SK-N-MC (cell line): ENCODE results near the gene EXOC3L2.
"Not testable (repeated sequence)": the region's sequence is repeated elsewhere in the genome, so short reads cannot be mapped to it uniquely, and the experiment has no call there.

Experiments
- DNase-seq: peaks from one replicate; pipeline ENCODE4 v3.0.0-alpha.2; 2011; ENCODE audit warnings: low read depth, low spot score
- H3K27ac ChIP-seq: fragments of 200-600 bp; sonication (generic); 2 replicates; pipeline ENCODE4 v1.5.1; 2016; ENCODE audit warnings: mixed run types
- H3K36me3 ChIP-seq: fragments of 200-600 bp; sonication (generic); 2 replicates; pipeline ENCODE4 v1.6.1; 2017; ENCODE audit warnings: antibody characterized with exemption, low read length, mixed read lengths; ENCODE audit not compliant: insufficient read depth
- H3K4me3 ChIP-seq: fragments of 200-600 bp; sonication (generic); 2 replicates; pipeline ENCODE4 v1.5.1; 2016
- H3K9ac ChIP-seq: fragments of 200-600 bp; sonication (generic); 2 replicates; pipeline ENCODE4 v1.8.0; 2017; ENCODE audit warnings: mixed run types, mixed read lengths; ENCODE audit not compliant: insufficient read length
- H3K9me3 ChIP-seq: fragments of 200-600 bp; sonication (generic); 2 replicates; pipeline ENCODE4 v1.6.1; 2017; ENCODE audit warnings: low read depth, mild to moderate bottlenecking, antibody characterized with exemption, low read length, moderate library complexity, mixed read lengths
- EZH2 ChIP-seq: fragments of 200-600 bp; sonication (generic); IDR thresholded peaks from one replicate; pipeline ENCODE4 v1.6.1; 2017; ENCODE audit warnings: antibody characterized with exemption
- FOXP2 ChIP-seq: optimal IDR thresholded peaks from 2 replicates; pipeline ENCODE3; 2011; ENCODE audit warnings: mild to moderate bottlenecking, moderate library complexity; ENCODE audit not compliant: insufficient read depth; ENCODE audit errors: extremely low read length, control extremely low read depth
- POLR2AphosphoS5 ChIP-seq: IDR thresholded peaks from 2 replicates; pipeline ENCODE4 v1.6.1; 2012; ENCODE audit warnings: mild to moderate bottlenecking, low read depth, low read length, borderline replicate concordance

EXOC3L2 gene

DNA sequence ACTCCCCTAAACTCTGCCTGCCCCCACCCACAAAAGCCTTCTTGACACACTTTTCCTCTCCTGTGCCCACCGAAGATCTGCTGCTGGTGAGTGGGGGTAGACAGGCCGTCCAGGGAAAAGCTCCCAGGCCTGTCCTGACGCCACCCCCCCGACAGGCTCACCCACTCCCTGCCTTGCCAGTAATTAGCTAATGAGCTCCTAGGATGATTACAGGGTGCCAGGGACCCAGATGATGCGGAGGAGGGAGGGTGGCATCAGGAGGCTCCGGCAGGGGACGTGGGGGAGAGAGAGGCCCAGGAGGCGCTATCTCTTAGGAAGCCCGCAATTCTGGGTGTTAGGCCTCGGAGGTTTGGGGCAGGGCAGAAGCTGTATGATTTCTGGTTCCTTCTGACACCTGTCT is 32.9 kb upstream of the EXOC3L2 start:
- DNase-seq, result no peak
- no peak overlapping the region for H3K27ac ChIP-seq
- no peak overlapping the region for H3K9ac ChIP-seq
- H3K9me3 ChIP-seq, result no peaks in the 10 kb centered on the region
- TF ChIP-seq EZH2 (no peak), POLR2AphosphoS5 (no peak), FOXP2 (no peak)
- no peak overlapping the region for H3K4me3 ChIP-seq
- H3K36me3 ChIP-seq, result peaks cover 3% of the 10 kb centered on the region; the same call in 1 of the 2 replicates

DNA sequence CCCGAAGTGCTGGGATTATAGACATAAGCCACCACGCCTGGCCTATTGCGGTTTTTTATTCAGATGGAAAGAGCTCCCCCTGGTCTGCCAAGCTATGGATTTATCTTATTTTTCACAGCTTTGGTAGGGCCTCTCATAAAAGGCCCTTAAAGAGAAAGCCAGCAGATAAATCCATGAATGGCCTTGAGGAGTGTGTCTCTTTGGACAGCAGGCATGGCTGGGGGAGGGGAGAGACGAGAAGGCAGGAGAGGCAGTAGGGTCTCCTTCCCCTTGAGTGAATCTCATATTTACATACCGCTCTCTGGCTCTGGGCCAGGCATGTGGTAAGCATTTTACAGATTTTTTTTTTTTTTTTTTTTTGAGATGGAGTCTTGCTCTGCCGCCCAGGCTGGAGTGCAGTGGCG is 31.1 kb upstream of the EXOC3L2 start:
- H3K4me3 ChIP-seq, result peak overlapping the region; percentile 58; the same call in 1 of the 2 replicates
- TF ChIP-seq POLR2AphosphoS5 (no peak), EZH2 (no peak)
- peaks cover 5% of the 10 kb centered on the region; the same call in 1 of the 2 replicates for H3K36me3 ChIP-seq
- DNase-seq, result peak; percentile 65
- no peak overlapping the region for H3K9ac ChIP-seq
- H3K9me3 ChIP-seq, result no peaks in the 10 kb centered on the region
- peak overlapping the region; percentile 89 for H3K27ac ChIP-seq

DNA sequence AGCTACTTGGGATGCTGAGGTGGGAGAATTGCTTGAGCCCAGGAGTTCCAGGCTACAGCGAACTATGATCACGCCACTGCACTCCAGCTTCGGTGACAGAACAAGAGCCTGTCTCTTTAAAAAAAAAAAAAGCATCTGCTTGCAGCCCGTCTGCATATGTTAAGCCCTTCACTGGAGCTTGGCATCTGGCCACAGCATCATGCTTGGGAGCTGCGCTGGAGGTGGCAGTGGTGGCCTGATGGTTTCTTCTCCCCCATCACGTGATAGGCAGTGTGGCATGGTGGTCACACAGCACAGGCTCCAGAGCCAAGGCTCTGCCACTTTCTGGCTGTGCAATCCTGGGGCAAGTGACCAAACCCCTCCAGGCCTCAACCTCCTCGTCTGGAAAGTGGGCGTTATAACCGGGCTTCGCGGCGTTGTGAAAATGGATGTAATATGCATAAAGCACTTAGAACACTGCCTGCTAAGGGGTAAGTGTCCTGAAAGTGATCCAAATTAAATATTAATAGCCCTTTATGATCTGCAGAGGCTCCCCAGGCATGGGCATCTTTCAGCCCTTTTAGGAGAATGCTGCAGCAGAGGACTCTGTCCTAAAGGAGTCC is 30.3 kb upstream of the EXOC3L2 start:
- Histone ChIP-seq H3K9ac (no peak overlapping the region), H3K36me3 (peaks cover 6% of the 10 kb centered on the region; the same call in 1 of the 2 replicates), H3K4me3 (no peak overlapping the region), H3K27ac (peak overlapping the region; percentile 89; the same call in 1 of the 2 replicates), H3K9me3 (no peaks in the 10 kb centered on the region)
- DNase-seq, result no peak
- no peak for TF ChIP-seq EZH2
- peak; percentile 33; the same call in 1 of the 2 replicates for TF ChIP-seq POLR2AphosphoS5

DNA sequence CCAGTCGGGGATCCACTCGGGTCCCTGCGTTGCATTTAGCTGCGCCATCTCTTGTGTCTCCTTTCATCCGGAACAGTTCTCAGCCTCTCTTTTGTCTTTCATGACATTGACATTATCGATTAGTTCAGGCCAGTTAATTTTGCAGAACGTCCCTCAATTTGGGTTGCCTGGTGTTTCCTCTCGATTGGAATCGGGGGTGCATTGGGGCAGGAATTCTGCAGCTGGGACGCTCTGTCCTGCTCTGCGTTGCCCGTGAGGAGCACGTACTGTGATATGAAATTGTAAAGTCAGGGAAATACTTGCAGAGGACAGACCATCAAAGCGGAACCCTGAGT is 28.3 kb upstream of the EXOC3L2 start:
- peak overlapping the region; percentile 72 for H3K27ac ChIP-seq
- H3K4me3 ChIP-seq, result peak overlapping the region; percentile 11; the same call in 1 of the 2 replicates
- H3K9ac ChIP-seq, result no peak overlapping the region
- no peaks in the 10 kb centered on the region for H3K9me3 ChIP-seq
- TF ChIP-seq EZH2 (no peak), POLR2AphosphoS5 (no peak), FOXP2 (no peak)
- H3K36me3 ChIP-seq, result peaks cover 6% of the 10 kb centered on the region; the same call in 1 of the 2 replicates
- no peak for DNase-seq

DNA sequence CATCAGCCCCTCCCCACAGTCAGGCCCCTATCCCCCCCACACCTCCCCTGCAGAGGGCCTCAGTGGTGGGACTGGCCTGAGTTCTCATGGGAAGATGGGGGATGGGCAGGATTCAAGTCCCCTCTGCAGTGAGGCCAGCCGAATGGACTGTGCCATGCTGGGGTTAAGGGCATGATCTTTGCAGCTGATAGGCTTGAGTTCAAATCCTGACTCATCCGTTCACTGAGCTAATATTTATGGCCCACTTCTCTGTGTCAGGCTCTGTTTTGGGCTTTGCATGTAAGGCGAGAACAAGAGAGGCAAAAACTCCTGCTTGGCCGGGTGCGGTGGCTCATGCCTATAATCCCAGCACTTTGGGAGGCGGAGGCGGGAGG is 26.5 kb upstream of the EXOC3L2 start:
- no peak overlapping the region for H3K9ac ChIP-seq
- H3K9me3 ChIP-seq, result no peaks in the 10 kb centered on the region
- peaks cover 6% of the 10 kb centered on the region; the same call in 1 of the 2 replicates for H3K36me3 ChIP-seq
- TF ChIP-seq FOXP2, result no peak
- no peak overlapping the region for H3K27ac ChIP-seq
- no peak overlapping the region for H3K4me3 ChIP-seq
- DNase-seq, result no peak

DNA sequence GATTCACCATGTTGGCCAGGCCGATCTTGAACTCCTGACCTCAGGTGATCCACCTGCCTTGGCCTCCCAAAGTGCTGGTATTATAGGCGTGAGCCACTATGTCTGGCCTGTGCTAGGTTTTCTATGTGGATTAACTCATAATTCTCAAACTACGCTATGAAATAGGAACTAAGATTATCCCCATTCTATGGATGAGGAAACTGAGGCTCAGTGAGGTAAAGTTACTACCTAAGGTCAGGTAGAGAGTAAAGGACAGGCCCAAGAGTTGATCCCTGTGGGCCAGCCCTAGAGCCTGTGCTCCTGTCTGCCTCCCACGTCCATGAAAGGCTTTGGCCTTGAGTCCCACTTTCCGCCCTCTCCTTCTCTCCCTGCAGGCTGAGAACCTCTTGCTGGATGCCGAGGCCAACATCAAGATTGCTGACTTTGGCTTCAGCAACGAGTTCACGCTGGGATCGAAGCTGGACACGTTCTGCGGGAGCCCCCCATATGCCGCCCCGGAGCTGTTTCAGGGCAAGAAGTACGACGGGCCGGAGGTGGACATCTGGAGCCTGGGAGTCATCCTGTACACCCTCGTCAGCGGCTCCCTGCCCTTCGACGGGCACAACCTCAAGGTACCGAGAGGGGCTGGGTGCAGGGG is 26.0 kb upstream of the EXOC3L2 start:
- H3K4me3 ChIP-seq, result no peak overlapping the region
- H3K9me3 ChIP-seq, result no peaks in the 10 kb centered on the region
- H3K27ac ChIP-seq, result no peak overlapping the region
- TF ChIP-seq FOXP2 (no peak), EZH2 (no peak)
- H3K36me3 ChIP-seq, result peaks cover 6% of the 10 kb centered on the region; the same call in 1 of the 2 replicates
- DNase-seq, result no peak
- no peak overlapping the region for H3K9ac ChIP-seq

DNA sequence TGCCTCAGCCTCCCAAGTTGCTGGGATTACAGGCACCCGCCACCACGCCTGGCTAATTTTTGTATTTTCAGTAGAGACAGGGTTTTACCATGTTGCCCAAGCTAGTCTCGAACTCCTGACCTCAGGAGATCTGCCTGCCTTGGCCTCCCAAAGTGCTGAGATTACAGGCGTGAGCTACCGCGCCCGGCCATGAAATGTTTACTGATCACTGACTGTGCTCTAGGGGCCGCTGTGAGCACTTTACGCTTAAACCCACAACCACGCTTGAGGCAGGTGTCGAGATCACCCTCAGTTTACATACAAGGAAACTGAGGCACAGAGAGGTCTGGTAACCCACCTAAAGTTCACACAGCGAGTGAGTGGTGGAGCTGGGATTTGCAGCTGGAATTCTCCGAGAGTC is 24.7 kb upstream of the EXOC3L2 start:
- not testable (repeated sequence) for DNase-seq, H3K9ac ChIP-seq, H3K27ac ChIP-seq, H3K4me3 ChIP-seq, H3K9me3 ChIP-seq, H3K36me3 ChIP-seq

DNA sequence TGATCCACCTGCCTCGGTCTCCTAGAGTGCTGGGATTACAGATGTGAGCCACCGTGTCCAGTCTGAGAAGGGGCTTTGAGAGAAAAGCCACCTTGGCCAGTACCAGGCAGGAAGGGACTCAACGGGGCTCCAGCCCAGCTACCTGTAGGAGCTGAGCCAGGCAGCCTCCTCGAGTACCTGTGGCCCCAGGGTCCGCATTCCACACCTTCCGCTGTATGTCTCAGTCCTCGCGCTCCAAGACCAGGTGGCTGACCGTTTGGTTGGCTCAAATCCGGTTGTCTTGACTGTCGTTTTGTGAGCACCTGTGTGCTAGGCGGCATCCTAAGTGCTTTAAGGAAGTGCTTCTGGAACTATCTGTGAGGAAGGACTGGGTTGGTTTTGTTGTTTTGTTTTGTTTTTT is 22.1 kb upstream of the EXOC3L2 start:
- Histone ChIP-seq H3K4me3 (no peak overlapping the region), H3K36me3 (peaks cover 6% of the 10 kb centered on the region; the same call in 1 of the 2 replicates), H3K9me3 (no peaks in the 10 kb centered on the region), H3K27ac (no peak overlapping the region), H3K9ac (no peak overlapping the region)
- no peak for TF ChIP-seq POLR2AphosphoS5
- no peak for TF ChIP-seq FOXP2
- no peak for TF ChIP-seq EZH2
- DNase-seq, result no peak

DNA sequence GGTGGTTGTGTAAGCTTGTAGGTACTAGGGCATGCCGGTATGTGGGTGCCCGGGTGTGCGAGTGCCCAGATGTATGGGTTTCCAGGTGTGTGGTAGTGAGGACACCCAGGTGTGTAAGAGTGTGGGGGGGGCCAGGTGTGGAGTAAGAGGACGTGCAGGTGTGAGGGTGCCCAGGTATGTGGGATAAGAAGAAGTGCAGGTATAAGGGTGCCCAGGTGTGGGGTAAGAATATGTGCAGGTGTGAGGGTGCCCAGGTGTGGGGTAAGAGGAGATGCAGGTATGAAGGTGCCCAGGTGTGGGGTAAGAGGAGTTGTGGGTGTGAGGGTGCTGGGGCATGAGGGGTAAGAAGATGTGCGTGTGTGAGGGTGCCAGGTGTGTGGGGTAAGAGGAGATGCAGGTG is 20.2 kb upstream of the EXOC3L2 start:
- no peaks in the 10 kb centered on the region for H3K9me3 ChIP-seq

More for the DNA sequence above, 20.2 kb upstream of the EXOC3L2 start:
- Histone ChIP-seq H3K9ac (no peak overlapping the region), H3K4me3 (no peak overlapping the region), H3K27ac (no peak overlapping the region), H3K36me3 (no peaks in the 10 kb centered on the region)
- TF ChIP-seq FOXP2 (no peak), EZH2 (no peak)
- no peak for DNase-seq
